Large intestine (tissue), 3 donors: ENCODE results near the gene PLCB1. TPM values are rescaled to one million over a fixed set of nuclear protein-coding genes. Genes with fewer than 3 reads are reported as not detected.

ENCODE experiments used
- DNase-seq, 2 donors: peaks; one replicate each; pipeline versions ENCODE4 v3.0.0 to v3.0.0-alpha.2; 2013
- H3K27ac ChIP-seq: one replicate; pipeline ENCODE4 v1.5.1; 2013; ENCODE audit warnings: low read length
- H3K27me3 ChIP-seq: 2 replicates; pipeline ENCODE4 v1.6.1; 2013; ENCODE audit warnings: low read length; ENCODE audit not compliant: control insufficient read depth, insufficient read depth
- H3K36me3 ChIP-seq: 2 replicates; pipeline ENCODE4 v1.6.1; 2013; ENCODE audit warnings: low read length; ENCODE audit not compliant: control insufficient read depth, insufficient read depth
- H3K4me1 ChIP-seq: one replicate; pipeline ENCODE4 v1.6.1; 2013; ENCODE audit warnings: low read length; ENCODE audit not compliant: control insufficient read depth, insufficient read depth
- H3K4me3 ChIP-seq: one replicate; pipeline ENCODE4 v1.5.1; 2013; ENCODE audit warnings: low read length
- H3K9me3 ChIP-seq: one replicate; pipeline ENCODE4 v1.6.1; 2013; ENCODE audit warnings: mild to moderate bottlenecking, low read depth, low read length, moderate library complexity; ENCODE audit not compliant: control insufficient read depth
- WGBS: methylation state at CpG from one replicate; pipeline ENCODE4 v1.1.5; 2013; ENCODE audit warnings: low lambda C conversion rate; ENCODE audit not compliant: insufficient coverage; 5-methylcytosine and 5-hydroxymethylcytosine counted together
- polyA plus RNA-seq: library from polyadenylated mRNA; unstranded; fragments of 120-200 nt; gene quantifications from one replicate; pipeline ENCODE4 v1.2.1, GENCODE V29; 2013

The PLCB1 gene
- polyA plus RNA-seq, 1 donor = 7.4 TPM

DNA sequence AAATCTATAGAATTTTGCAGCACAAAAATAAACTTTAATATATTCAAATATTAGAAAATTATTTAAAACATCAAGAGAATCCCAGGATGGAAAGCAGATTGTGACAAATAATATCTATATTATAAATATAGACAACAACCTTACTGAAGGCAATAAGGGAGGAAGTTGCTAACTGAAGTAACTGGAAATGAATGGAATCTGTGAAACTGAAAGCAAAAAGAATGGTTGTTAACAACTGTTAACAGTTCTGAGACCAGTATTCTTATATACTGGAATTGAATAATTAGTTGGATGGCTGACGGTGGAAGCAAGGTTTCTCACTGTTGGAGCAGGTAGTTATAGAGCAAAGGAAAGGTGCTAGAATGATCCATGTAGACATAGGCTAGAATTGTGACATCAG is 220.4 kb downstream of the PLCB1 start:
- WGBS = 83% methylated on average over 1 of the region's 1 CpG
- Histone ChIP-seq H3K4me3 (no peak overlapping the region), H3K27me3 (no peaks in the 10 kb centered on the region), H3K4me1 (no peaks in the 10 kb centered on the region), H3K9me3 (no peaks in the 10 kb centered on the region), H3K36me3 (no peaks in the 10 kb centered on the region), H3K27ac (no peak overlapping the region)
- no peak for DNase-seq

- Histone ChIP-seq H3K4me1 (no peaks in the 10 kb centered on the region), H3K27ac (no peak overlapping the region), H3K9me3 (no peaks in the 10 kb centered on the region), H3K36me3 (no peaks in the 10 kb centered on the region), H3K27me3 (no peaks in the 10 kb centered on the region), H3K4me3 (no peak overlapping the region)
- no peak for DNase-seq
- no CpG with 5 or more reads among the region's 2 CpGs for WGBS
Measured at GRCh38 chr20:8353512-8353911, 221.4 kb downstream of the PLCB1 start.

DNA sequence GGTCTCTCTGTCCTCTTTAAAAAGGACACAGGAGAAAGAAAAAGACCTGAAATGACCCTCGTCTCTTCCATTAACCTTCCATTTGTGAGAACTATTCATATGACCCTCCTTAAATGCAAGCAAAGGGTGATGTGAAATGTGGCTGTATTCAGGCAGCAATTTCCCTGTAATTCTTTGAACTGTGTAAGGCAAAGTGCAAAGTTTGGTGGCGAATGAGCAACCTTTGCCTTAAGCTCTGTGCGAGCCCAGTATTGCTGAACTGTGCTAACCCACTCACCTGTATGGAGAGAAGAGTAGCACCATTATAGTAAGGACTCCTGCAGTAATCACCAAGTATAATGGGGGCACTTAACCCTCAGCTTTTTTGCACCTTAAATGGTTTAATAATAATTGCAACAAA is 223.4 kb downstream of the PLCB1 start:
- Histone ChIP-seq H3K4me3 (no peak overlapping the region), H3K27me3 (no peaks in the 10 kb centered on the region), H3K27ac (no peak overlapping the region), H3K4me1 (no peaks in the 10 kb centered on the region), H3K9me3 (no peaks in the 10 kb centered on the region), H3K36me3 (no peaks in the 10 kb centered on the region)
- no CpG with 5 or more reads among the region's 3 CpGs for WGBS
- peak; percentile 26 to 68 for DNase-seq

GRCh38 chr20:8356806-8357205 is 224.7 kb downstream of the PLCB1 start:
- Histone ChIP-seq H3K4me3 (no peak overlapping the region), H3K36me3 (no peaks in the 10 kb centered on the region), H3K4me1 (no peaks in the 10 kb centered on the region), H3K27me3 (no peaks in the 10 kb centered on the region), H3K27ac (no peak overlapping the region), H3K9me3 (no peaks in the 10 kb centered on the region)
- 100% methylated on average over 2 of the region's 2 CpGs for WGBS
- no peak for DNase-seq

DNA sequence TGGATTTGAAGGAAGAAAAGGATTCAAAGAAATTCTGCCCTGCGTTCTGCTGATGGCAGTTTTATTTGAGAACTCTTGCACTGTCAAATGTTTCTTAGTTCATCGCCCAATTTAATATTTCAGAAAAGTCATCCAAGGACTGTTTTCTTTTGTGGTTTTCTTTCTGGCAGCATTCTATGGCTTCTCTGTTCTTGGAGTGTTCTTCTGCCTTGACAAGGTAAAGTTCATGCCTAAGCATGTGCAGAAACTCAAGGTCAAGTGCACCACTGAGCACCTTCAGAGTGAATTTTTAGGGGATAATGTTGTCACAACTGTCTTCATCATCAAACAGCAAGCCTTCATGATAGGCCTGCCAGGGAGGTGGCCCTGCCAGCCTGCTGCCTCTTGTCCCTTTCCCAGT is 225.6 kb downstream of the PLCB1 start:
- DNase-seq = no peak
- WGBS = 80% methylated on average over 1 of the region's 2 CpGs
- no peaks in the 10 kb centered on the region for H3K4me1 ChIP-seq
- no peaks in the 10 kb centered on the region for H3K27me3 ChIP-seq
- H3K27ac ChIP-seq = no peak overlapping the region
- H3K4me3 ChIP-seq = no peak overlapping the region
- H3K9me3 ChIP-seq = no peaks in the 10 kb centered on the region
- no peaks in the 10 kb centered on the region for H3K36me3 ChIP-seq

GRCh38 chr20:8360035-8360434 is 228.0 kb downstream of the PLCB1 start:
- Histone ChIP-seq H3K27ac (no peak overlapping the region), H3K36me3 (no peaks in the 10 kb centered on the region), H3K4me1 (peaks cover 5% of the 10 kb centered on the region), H3K4me3 (no peak overlapping the region), H3K27me3 (no peaks in the 10 kb centered on the region), H3K9me3 (no peaks in the 10 kb centered on the region)
- no CpG with 5 or more reads among the region's 2 CpGs for WGBS
- DNase-seq = no peak

GRCh38 chr20:8361006-8361652 is 229.1 kb downstream of the PLCB1 start:
- WGBS = no CpG with 5 or more reads among the region's 5 CpGs
- Histone ChIP-seq H3K4me1 (peaks cover 5% of the 10 kb centered on the region), H3K27ac (no peak overlapping the region), H3K9me3 (no peaks in the 10 kb centered on the region), H3K4me3 (no peak overlapping the region), H3K36me3 (no peaks in the 10 kb centered on the region), H3K27me3 (no peaks in the 10 kb centered on the region)
- DNase-seq = no peak

- no peaks in the 10 kb centered on the region for H3K9me3 ChIP-seq
- no peak for DNase-seq
- H3K27ac ChIP-seq = no peak overlapping the region
- no peak overlapping the region for H3K4me3 ChIP-seq
- no peaks in the 10 kb centered on the region for H3K36me3 ChIP-seq
- H3K27me3 ChIP-seq = no peaks in the 10 kb centered on the region
- H3K4me1 ChIP-seq = peaks cover 5% of the 10 kb centered on the region
Measured at GRCh38 chr20:8361779-8362178, 229.7 kb downstream of the PLCB1 start.

DNA sequence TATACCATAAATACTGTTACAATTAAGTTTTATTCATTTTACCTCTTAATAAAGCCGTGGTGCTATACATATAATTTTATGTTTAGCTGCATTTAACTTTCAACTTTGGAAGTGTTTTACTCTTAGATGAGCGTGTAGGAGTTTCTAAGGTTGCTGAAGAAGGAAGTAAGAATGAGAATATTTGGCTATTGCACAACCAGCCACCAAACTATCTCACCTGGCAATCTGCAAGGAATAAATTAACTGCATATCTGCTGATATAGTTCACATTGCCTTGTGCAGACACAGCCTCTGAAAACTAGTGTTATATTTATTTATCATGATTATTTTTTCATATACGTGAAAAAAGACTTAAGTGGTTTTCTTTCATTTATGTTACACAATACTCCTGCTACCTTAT is 230.4 kb downstream of the PLCB1 start:
- no peak for DNase-seq
- Histone ChIP-seq H3K4me1 (peaks cover 5% of the 10 kb centered on the region), H3K4me3 (no peak overlapping the region), H3K36me3 (no peaks in the 10 kb centered on the region), H3K27ac (no peak overlapping the region), H3K27me3 (no peaks in the 10 kb centered on the region), H3K9me3 (no peaks in the 10 kb centered on the region)
- WGBS = 55% methylated on average over 2 of the region's 3 CpGs

GRCh38 chr20:8363970-8364733 is 232.1 kb downstream of the PLCB1 start:
- WGBS = 100% methylated on average over 1 of the region's 8 CpGs
- Histone ChIP-seq H3K36me3 (no peaks in the 10 kb centered on the region), H3K4me3 (no peak overlapping the region), H3K9me3 (no peaks in the 10 kb centered on the region), H3K27ac (no peak overlapping the region), H3K4me1 (peaks cover 5% of the 10 kb centered on the region), H3K27me3 (no peaks in the 10 kb centered on the region)
- DNase-seq = peak in 1 of 2 donors; percentile 41

DNA sequence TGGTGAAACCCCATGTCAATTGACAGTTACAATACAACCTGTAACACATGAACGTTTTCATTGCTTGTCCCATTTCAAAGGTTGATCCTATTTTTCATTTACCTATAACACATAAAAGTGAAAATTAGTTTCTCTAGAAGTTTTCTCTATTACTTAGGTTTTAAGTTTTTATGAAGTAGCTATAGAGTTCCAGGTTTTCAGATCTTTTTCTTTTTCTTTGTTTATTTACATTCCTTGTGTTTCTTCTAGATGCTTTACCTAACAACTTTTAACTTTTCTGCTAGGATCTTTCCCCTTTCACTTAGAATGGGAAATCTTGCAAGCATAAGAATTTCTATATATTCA is 232.6 kb downstream of the PLCB1 start:
- Histone ChIP-seq H3K4me1 (peaks cover 5% of the 10 kb centered on the region), H3K27ac (no peak overlapping the region), H3K4me3 (no peak overlapping the region), H3K9me3 (no peaks in the 10 kb centered on the region), H3K36me3 (no peaks in the 10 kb centered on the region), H3K27me3 (no peaks in the 10 kb centered on the region)
- no CpG with 5 or more reads among the region's 1 CpG for WGBS
- no peak for DNase-seq
